H9 (cell line): ENCODE measurements around the gene AFAP1. TPM values are rescaled to one million over a fixed set of nuclear protein-coding genes. Genes with fewer than 3 reads are reported as not detected.
A peak's percentile ranks its signal among the peaks of the same experiment; 100 is the strongest.

Source experiments
- DNase-seq: peaks from one replicate; pipeline ENCODE4 v3.0.0-alpha.2; 2017
- H2AFZ ChIP-seq: one replicate; pipeline ENCODE4 v1.6.1; 2013; ENCODE audit warnings: mild to moderate bottlenecking, low read length, control low read depth, moderate library complexity
- H2AK5ac ChIP-seq: 2 replicates; pipeline ENCODE4 v1.6.1; 2013; ENCODE audit warnings: low read length, control low read depth, mixed read lengths; ENCODE audit not compliant: insufficient read length
- H2BK120ac ChIP-seq: one replicate; pipeline ENCODE4 v1.6.1; 2013; ENCODE audit warnings: low read depth, mild to moderate bottlenecking, low read length, control low read depth, inconsistent platforms; ENCODE audit not compliant: poor library complexity, severe bottlenecking
- H2BK12ac ChIP-seq: 2 replicates; pipeline ENCODE4 v1.6.1; 2013; ENCODE audit warnings: low read length, control low read depth, mixed read lengths, low read depth; ENCODE audit not compliant: insufficient read length
- H2BK15ac ChIP-seq: 2 replicates; pipeline ENCODE4 v1.6.1; 2013; ENCODE audit warnings: low read depth, low read length, control low read depth
- H2BK20ac ChIP-seq: one replicate; pipeline ENCODE4 v1.6.1; 2013; ENCODE audit warnings: low read depth, mild to moderate bottlenecking, low read length, control low read depth, inconsistent platforms; ENCODE audit not compliant: poor library complexity, severe bottlenecking
- H2BK5ac ChIP-seq: 2 replicates; pipeline ENCODE4 v1.6.1; 2013; ENCODE audit warnings: low read length, control low read depth, mixed read lengths; ENCODE audit not compliant: insufficient read length
- H3K14ac ChIP-seq: 2 replicates; pipeline ENCODE4 v1.6.1; 2013; ENCODE audit warnings: low read length, control low read depth; ENCODE audit not compliant: insufficient read depth
- H3K18ac ChIP-seq: 2 replicates; pipeline ENCODE4 v1.6.1; 2013; ENCODE audit warnings: low read depth, mild to moderate bottlenecking, mixed read lengths, low read length, control low read depth; ENCODE audit not compliant: insufficient read length
- H3K23ac ChIP-seq: 2 replicates; pipeline ENCODE4 v1.6.1; 2013; ENCODE audit warnings: low read length, control low read depth, mixed read lengths, low read depth; ENCODE audit not compliant: insufficient read length
- H3K23me2 ChIP-seq: 2 replicates; pipeline ENCODE4 v1.6.1; 2013; ENCODE audit warnings: low read depth, mild to moderate bottlenecking, mixed read lengths, low read length, control low read depth; ENCODE audit not compliant: insufficient read length, poor library complexity, severe bottlenecking
- H3K27ac ChIP-seq: 2 replicates; pipeline ENCODE4 v1.5.1; 2013; ENCODE audit warnings: low read length, control low read depth, mixed read lengths, low read depth; ENCODE audit not compliant: insufficient read length
- H3K27me3 ChIP-seq: 2 replicates; pipeline ENCODE4 v1.6.1; 2013; ENCODE audit warnings: low read length, control low read depth, inconsistent platforms; ENCODE audit not compliant: insufficient read depth
- H3K4ac ChIP-seq: 2 replicates; pipeline ENCODE4 v1.6.1; 2013; ENCODE audit warnings: low read depth, mild to moderate bottlenecking, control low read depth, inconsistent platforms, low read length, moderate library complexity
- H3K4me1 ChIP-seq: 2 replicates; pipeline ENCODE4 v1.6.1; 2013; ENCODE audit warnings: low read length, control low read depth, inconsistent platforms; ENCODE audit not compliant: insufficient read depth
- H3K4me2 ChIP-seq: 2 replicates; pipeline ENCODE4 v1.6.1; 2013; ENCODE audit warnings: low read length, control low read depth, mixed read lengths; ENCODE audit not compliant: insufficient read length, insufficient read depth
- H3K56ac ChIP-seq: 2 replicates; pipeline ENCODE4 v1.6.1; 2013; ENCODE audit warnings: low read depth, mild to moderate bottlenecking, mixed read lengths, low read length, control low read depth; ENCODE audit not compliant: insufficient read length
- H3K79me1 ChIP-seq: 2 replicates; pipeline ENCODE4 v1.6.1; 2013; ENCODE audit warnings: low read depth, mild to moderate bottlenecking, moderate library complexity, low read length, control low read depth, inconsistent platforms; ENCODE audit not compliant: insufficient read depth, poor library complexity, severe bottlenecking
- H3K79me2 ChIP-seq: 2 replicates; pipeline ENCODE4 v1.6.1; 2013; ENCODE audit warnings: low read length, control low read depth, inconsistent platforms; ENCODE audit not compliant: insufficient read depth
- H3K9ac ChIP-seq: 2 replicates; pipeline ENCODE4 v1.6.1; 2013; ENCODE audit warnings: low read length, control low read depth, mixed read lengths; ENCODE audit not compliant: insufficient read length; ENCODE audit errors: extremely low read depth
- H3K9me3 ChIP-seq: one replicate; pipeline ENCODE4 v1.6.1; 2013; ENCODE audit warnings: low read depth, low read length, inconsistent platforms; ENCODE audit not compliant: control insufficient read depth
- H3T11ph ChIP-seq: one replicate; pipeline ENCODE4 v1.6.1; 2013; ENCODE audit warnings: mild to moderate bottlenecking, low read length, control low read depth, inconsistent platforms
- H4K20me1 ChIP-seq: one replicate; pipeline ENCODE4 v1.6.1; 2013; ENCODE audit not compliant: control insufficient read depth, insufficient read length, insufficient read depth
- H4K5ac ChIP-seq: 2 replicates; pipeline ENCODE4 v1.6.1; 2013; ENCODE audit warnings: low read depth, mild to moderate bottlenecking, mixed read lengths, low read length, control low read depth; ENCODE audit not compliant: insufficient read length
- H4K8ac ChIP-seq: replicated peaks from 2 replicates; pipeline ENCODE4 v1.6.1; 2013; ENCODE audit warnings: low read length, control low read depth, mixed read lengths, low read depth; ENCODE audit not compliant: insufficient read length
- H4K91ac ChIP-seq: 2 replicates; pipeline ENCODE4 v1.6.1; 2013; ENCODE audit warnings: low read depth, mild to moderate bottlenecking, moderate library complexity, mixed read lengths, low read length, control low read depth; ENCODE audit not compliant: insufficient read length
- H3K27ac Mint-ChIP-seq, 3 experiments: 2 replicates in 2 of 3; 3 replicates in 1 of 3; pipeline ENCODE4 v1.8.0; 2020 to 2021; ENCODE audit warnings: mixed read lengths in 3 of 3, mild to moderate bottlenecking in 1 of 3, moderate library complexity in 1 of 3
- H3K27me3 Mint-ChIP-seq: 2 replicates; pipeline ENCODE4 v1.8.0; 2021; ENCODE audit warnings: low read depth, mild to moderate bottlenecking, moderate library complexity, mixed read lengths
- H3K36me3 Mint-ChIP-seq, 3 experiments: 2 replicates in 2 of 3; 3 replicates in 1 of 3; pipeline ENCODE4 v1.8.0; 2020 to 2021; ENCODE audit warnings: low read depth in 3 of 3, mixed read lengths in 3 of 3; ENCODE audit not compliant: insufficient read depth in 1 of 3
- H3K4me1 Mint-ChIP-seq, 2 experiments: 2 replicates each; pipeline ENCODE4 v1.8.0; 2020; ENCODE audit warnings: mixed read lengths in 2 of 2
- H3K4me3 Mint-ChIP-seq, 2 experiments: 2 replicates in 1 of 2; 3 replicates in 1 of 2; pipeline ENCODE4 v1.8.0; 2020 to 2021; ENCODE audit warnings: mild to moderate bottlenecking in 2 of 2, mixed read lengths in 2 of 2, moderate library complexity in 1 of 2
- H3K9me3 Mint-ChIP-seq, 2 experiments: 2 replicates in 1 of 2; 3 replicates in 1 of 2; pipeline ENCODE4 v1.8.0; 2020; ENCODE audit warnings: mild to moderate bottlenecking in 2 of 2, mixed read lengths in 2 of 2, moderate library complexity in 1 of 2
- CTCF ChIP-seq: fragments of 200-600 bp; sonication (generic); conservative IDR thresholded peaks from 3 replicates; pipeline ENCODE4 v1.8.0; 2021; ENCODE audit warnings: antibody characterized with exemption, mild to moderate bottlenecking
- WGBS: extraction: QIAGEN DNeasy Blood & Tissue Kit; methylation state at CpG from one replicate; pipeline ENCODE4 v1.1.7; 2013; ENCODE audit warnings: missing lambda C conversion rate, low lambda C conversion rate, mixed read lengths; ENCODE audit not compliant: insufficient read length; ENCODE audit errors: extremely low coverage; 5-methylcytosine and 5-hydroxymethylcytosine counted together
- total RNA-seq: library from RNA; stranded (reverse); gene quantifications from 2 replicates; pipeline ENCODE4 v1.2.1, GENCODE V29; 2021

AFAP1 gene
- total RNA-seq, 1 experiment from 2014 or later = 6.5 TPM

- Mint-ChIP-seq H3K36me3 (no peaks in the 10 kb centered on the region), H3K27me3 (no peaks in the 10 kb centered on the region; the same call in 1 of the 2 replicates), H3K27ac (peak overlapping the region in 2 of 3 experiments; percentile 45 to 80; a peak in 4 of 7 replicates), H3K9me3 (no peaks in the 10 kb centered on the region; a peak in 2 of 5 replicates), H3K4me1 (peaks cover 57 to 69% of the 10 kb centered on the region in 2 experiments), H3K4me3 (no peak overlapping the region)
- Histone ChIP-seq H2AK5ac (no peak overlapping the region), H3K79me2 (no peaks in the 10 kb centered on the region; the same call in 1 of the 2 replicates), H2AFZ (no peak overlapping the region), H3T11ph (no peak overlapping the region), H2BK12ac (no peak overlapping the region), H2BK15ac (no peak overlapping the region), H3K18ac (no peak overlapping the region), H3K4ac (no peak overlapping the region), H3K27me3 (no peaks in the 10 kb centered on the region), H3K4me1 (peaks cover 9% of the 10 kb centered on the region; the same call in 1 of the 2 replicates), H4K8ac (no peak overlapping the region), H3K23ac (no peak overlapping the region), H2BK5ac (no peak overlapping the region), H3K56ac (no peak overlapping the region), H4K91ac (no peak overlapping the region), H3K14ac (peak overlapping the region; percentile 16; the same call in 1 of the 2 replicates), H4K20me1 (no peaks in the 10 kb centered on the region), H3K9me3 (no peaks in the 10 kb centered on the region), H3K4me2 (no peak overlapping the region), H3K23me2 (no peaks in the 10 kb centered on the region), H3K27ac (no peak overlapping the region), H2BK20ac (no peak overlapping the region), H3K9ac (no peak overlapping the region), H2BK120ac (no peak overlapping the region), H4K5ac (no peak overlapping the region), H3K79me1 (peaks cover 3% of the 10 kb centered on the region)
- no peak for DNase-seq
- TF ChIP-seq CTCF = no peak
- whole genome bisulfite sequencing = no CpG with 5 or more reads among the region's 15 CpGs
Observed at GRCh38 chr4:7894677-7895181, 44.9 kb downstream of the AFAP1 start.
